ENCODE measurements around the gene ARHGAP26.
"Not testable (repeated sequence)": the region's sequence is repeated elsewhere in the genome, so short reads cannot be mapped to it uniquely, and the experiment has no call there.

The ARHGAP26 gene

DNA sequence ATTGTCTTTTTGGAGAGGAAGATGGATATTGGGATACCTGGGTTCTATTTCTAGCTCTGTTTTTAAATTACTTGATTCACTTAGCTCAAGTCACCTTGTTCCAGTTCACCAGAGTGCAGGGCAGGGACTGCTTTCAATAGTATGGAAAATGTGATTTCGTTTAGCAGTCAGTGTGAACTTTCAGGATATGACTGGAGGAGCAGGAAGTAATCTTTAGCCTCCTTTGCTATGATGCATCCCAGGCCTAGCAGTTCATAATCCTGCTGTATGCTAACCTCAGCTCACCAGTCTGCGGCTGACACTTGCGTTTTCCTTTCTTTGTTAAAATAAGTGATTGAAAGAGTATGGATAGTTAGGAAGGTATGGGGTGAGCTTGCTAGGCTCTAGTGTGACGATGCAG lies 169.7 kb downstream of the ARHGAP26 start:
- peak; percentile 48 for DNase-seq

DNA sequence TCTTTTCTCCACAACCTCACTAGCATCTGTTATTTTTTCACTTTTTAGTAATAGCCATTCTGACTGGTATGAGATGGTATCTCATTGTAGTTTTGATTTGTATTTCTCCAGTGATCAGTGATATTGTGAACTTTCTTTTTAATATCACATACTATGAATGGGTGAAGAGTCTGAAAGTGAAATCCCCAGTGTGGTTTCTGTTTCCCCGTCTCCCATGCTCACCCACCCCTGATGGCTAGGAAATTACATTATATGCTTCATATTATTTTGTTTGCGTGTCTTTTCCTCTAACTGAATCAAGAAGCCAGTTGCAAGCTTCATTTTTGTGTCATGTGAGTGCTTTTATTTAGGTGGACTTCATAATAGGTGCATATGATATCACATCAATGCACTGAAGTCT lies 171.1 kb downstream of the ARHGAP26 start:
- peak; percentile 82 for DNase-seq

DNA sequence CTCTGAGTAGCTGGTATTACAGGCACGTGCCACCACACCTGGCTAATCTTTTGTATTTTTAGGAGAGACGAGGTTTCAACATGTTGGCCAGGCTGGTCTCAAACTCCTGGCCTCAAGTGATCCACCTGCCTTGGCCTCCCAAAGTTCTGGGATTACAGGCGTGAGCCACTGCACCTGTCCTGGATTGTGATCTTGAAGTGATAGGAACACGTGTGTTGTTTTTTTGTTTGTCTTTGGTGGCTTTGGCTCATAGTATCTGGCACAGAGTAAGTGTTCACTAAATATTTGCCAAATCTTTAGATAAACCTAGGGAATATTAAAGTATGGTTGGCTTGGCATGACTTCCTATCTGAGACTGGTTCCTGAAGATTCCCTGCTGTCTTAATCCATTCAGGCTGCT lies 172.7 kb downstream of the ARHGAP26 start:
- DNase-seq, result no peak

DNA sequence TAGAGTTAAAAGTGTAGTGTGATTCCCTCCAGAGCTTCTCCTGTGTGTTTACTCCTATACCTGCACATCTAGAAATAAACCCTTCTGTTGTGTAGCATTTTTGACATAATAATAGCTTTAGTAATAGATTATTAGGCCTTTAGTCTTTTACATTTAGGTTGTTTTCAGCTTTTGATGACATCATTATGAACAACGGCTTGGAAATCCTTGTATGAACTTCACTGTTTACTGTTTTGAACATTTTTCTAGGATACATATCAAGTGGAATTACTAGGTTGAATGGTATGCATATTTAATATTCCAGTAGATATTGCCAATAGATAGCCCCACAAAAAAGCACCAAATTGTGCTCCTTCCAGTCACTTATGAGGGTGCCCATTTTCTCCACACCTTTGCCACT lies 174.0 kb downstream of the ARHGAP26 start:
- no peak for DNase-seq

DNA sequence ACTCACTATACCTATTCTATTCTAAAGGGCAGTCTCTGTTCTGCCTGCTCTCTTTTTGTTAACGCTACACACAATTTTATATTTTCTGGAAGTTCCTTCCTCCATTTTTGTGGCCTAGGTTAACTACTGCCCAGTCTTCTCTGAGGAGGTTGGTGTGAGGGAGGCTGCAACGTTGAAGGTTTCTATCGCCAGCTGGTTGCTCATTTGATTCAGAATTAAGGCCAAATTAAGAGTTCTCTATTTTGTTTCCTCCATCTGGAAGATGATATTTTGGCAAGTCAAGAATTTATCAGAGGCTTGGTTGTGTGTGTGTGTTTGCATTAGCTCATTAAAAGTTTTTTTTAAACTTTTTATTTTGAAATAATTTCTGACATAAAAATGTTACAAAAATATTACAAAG lies 175.1 kb downstream of the ARHGAP26 start:
- DNase-seq, result no peak

DNA sequence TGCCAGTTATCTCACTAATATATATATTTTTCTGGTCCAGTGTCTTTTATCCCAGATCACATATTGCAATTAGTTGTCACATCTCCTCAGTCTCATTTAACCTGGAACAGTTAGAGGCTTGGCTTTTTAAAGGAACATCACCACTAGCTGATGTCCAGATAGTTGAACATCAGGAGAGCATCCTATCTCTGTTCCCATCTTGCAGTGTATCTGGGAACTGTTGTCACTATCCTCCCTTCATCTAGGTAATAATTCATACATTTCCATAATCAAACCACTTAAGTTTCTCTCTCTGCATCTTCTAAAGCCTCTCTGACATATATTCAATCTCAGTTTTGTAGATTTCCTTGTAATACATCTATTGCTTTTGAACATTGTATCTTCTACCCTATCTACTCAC lies 175.7 kb downstream of the ARHGAP26 start:
- DNase-seq, result no peak

DNA sequence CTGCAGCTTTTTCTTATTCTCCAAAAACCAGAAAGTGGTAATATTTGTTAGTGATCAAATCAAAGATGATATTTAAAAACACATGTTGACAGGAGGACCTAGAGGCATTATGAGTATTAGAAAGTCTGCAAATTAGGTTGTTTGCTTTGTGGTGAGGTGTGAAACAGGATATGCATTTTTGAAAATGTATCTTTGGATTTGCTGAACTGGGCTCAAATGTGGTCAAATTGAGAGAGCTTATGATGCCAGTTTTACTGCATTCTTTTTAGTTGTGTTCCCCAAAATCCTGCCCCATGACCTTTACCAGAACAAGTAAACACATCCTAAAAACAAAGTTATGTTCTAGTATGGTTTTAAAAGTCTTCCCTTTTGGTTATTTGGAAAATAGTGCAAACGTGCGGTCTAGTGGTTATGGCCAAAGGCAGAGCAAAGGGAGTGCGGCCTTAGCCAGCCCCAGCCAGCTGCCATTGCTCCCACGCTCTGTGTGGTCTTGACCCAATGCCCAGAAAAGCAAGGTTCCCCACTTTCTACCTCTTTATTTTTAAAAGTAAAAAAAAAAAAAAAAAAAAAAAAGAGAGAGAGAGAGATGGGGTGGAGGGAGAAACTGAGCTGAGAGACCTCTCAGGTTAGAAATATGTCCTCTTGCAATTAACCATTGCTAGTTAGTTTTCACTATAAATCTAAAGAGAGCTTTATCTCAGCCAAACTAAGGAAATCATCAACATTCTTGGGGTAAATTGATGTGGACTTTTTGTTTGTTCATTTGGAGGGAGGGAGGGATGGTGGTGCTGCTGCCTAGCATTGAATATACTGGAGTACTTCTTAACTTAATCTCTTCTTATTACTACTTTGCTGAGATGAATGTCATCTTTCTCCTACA lies 176.6 kb downstream of the ARHGAP26 start:
- DNase-seq, result no peak

DNA sequence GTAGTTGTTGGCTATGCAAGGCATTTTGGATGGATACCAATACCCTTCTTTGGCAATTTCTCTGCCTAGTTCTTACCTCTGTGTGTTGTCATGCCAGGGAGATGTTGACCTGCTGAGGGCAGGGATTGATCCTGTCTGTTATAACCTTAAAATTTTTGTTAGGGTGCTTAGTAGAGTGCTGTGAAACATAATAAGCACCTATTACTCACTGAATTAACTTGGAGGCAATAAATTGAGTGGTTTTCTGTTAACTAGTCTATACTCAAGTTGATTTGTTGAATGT lies 177.2 kb downstream of the ARHGAP26 start:
- no peak for DNase-seq

DNA sequence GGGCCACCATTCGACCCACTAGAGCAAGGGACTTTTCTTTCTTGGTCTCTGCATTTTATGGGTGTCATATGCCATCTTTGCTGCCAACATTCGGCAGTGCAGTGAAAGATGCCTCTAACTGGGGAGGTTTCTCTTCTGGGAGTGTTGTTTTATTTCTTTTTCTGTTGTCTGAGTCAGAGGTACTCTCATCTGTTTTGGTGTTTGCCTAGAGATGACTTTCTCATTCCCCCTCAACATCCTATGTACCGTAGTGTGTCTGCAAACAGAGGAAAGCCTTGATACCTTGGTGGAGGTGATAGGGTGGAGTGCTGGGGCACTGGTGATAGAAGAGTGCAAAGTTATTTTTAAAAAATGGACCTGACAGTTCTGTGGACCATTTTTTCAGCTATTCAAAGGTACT lies 182.1 kb downstream of the ARHGAP26 start:
- no peak for DNase-seq

DNA sequence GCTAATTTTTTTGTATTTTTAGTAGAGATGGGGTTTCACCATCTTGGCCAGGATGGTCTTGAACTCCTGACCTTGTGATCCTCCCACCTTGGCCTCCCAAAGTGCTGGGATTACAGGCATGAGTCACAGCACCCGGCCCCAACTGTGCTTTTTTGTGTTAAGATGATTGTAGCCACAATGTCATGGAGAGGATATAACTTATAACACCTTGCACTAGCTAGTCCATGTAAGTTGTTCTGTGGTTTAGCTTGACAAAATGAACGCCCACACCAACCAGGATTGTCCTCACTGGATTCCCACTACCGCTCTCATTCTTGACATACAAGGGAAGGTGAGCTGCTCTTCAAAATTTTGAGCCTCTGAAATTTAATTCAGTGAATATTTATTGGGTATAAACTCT lies 182.7 kb downstream of the ARHGAP26 start:
- DNase-seq, result not testable (repeated sequence)

DNA sequence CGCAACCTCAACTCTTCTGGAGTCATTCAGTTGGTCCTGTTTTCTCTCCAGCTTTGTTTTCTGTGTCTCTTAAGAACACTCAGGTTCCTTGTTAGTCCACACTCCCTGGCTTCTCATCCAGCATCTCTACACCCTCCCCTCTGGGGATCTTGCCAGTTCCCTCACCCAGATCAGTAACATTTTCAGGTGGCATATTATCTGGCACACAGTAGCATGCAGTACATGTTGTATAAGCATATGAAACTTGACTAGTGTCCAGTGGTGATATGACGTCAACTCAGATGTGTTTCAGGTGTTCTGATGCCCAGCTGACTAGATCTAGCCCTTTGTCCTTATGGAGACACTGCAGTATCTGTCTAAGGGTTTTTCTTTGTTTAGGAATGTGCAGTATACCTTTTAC lies 184.3 kb downstream of the ARHGAP26 start:
- DNase-seq, result no peak

DNA sequence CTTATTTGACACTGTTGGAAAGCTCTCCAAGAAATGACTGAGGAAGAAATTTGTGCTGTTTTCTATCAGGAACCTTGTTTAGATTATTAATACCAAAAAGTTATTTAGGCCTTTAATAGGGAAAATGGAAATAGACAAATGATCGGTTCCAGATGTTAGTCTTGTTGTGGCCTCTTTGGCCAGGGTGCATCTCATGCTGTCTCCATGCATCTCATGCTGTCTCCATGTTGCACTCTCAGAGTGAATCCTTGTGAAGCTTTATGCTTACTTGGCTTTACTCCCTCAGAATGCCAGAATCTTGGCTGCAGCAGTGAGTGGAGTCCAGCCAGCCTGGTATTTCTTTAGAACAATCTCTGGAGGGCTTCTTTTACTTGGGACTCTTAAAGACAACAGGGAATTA lies 185.5 kb downstream of the ARHGAP26 start:
- no peak for DNase-seq

DNA sequence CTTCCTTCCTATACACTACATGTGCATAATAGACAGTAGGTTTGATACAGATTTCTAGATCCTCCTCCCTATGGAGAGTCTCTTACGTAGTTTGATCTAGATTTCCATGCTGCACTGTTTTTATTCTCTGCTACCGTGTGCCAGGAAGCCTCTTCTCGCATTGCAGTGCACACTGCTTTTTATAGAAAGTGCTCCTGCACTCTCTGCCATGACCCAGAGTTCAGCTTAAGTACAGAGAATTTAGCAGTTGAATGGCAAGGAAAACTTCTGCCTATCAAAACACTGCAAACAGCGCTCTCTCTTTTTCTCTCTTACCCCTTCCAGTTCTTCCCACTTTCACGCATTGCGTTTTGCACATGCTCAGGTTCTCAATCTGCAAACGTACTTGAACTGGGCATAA lies 187.4 kb downstream of the ARHGAP26 start:
- DNase-seq, result no peak

DNA sequence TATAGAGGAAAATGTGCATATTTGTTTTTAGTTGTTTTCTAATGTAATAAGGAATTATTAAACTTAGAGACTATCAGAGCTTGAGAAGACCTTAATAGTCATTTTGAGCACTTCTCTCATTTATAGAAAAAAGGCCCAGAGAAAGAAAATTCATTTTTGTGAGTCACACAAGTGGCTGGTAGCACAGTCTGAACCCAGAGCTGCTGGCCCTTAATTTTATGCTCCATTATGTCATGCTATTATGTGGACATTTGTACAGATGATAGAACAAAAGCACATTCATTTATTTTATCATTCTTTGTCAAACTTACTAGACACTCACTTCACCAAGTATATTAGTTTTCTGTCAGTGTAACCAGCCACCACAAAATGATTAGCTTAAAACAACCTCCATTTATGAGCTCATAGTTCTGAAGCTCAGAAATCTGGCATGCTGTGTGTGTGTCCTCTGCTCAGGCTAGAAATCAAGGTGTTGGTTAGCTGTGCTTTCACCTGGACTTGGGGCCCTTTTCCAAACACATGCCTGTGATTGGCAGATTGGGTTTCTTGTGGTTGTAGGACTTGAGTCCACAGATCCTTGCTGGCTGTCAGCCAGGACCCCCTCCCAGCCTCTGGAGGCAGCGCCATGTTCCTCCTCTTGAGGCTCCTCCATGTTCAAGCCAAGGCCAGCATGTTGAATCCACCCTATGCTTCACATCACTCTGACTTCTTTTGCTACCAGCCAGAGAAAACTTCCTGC lies 188.9 kb downstream of the ARHGAP26 start:
- DNase-seq, result peak; percentile 33

DNA sequence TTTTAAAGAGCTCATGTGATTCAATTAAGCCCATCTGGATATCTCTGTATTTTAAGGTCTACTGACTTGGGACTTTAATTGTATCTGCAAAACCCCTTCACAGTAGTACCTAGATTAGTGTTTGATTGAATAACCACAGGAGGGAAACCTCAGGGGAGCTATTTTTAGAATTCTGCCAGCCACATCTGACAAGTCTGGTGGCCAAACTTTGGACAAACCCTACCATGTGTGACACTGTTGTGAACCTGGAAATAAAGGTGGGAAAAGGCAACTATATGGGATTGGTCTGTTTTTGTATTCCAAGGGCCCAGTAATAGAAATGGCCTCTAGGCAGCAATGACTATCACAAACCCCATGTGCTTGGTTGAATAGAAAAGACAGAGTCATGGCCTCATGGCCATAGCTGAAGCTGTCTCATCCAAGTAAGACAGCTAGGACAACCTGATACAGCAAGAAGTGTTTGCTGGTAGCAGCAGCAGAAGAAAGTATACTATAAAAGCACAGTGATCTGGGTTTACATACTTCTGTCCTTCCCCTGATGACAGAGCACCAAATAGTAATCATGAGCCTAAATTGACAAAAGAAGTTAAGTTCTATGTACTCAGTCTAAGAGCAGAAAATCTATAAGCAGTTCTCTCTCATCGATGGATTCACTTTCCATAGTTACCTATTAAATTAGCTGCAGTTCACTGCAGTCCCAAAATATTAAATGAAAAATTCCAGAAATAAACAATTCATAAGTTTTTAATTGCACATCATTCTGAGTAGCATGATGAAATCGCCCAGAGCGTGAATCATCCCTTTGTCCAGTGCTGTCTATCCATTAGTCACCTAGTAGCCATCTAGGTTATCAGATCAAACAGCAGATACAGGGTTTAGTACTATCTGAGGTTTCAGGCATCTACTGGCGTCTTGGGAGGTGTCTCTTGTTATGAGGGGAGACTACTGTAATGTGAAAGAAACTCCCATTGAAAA lies 189.8 kb downstream of the ARHGAP26 start:
- DNase-seq, result peak; percentile 85

DNA sequence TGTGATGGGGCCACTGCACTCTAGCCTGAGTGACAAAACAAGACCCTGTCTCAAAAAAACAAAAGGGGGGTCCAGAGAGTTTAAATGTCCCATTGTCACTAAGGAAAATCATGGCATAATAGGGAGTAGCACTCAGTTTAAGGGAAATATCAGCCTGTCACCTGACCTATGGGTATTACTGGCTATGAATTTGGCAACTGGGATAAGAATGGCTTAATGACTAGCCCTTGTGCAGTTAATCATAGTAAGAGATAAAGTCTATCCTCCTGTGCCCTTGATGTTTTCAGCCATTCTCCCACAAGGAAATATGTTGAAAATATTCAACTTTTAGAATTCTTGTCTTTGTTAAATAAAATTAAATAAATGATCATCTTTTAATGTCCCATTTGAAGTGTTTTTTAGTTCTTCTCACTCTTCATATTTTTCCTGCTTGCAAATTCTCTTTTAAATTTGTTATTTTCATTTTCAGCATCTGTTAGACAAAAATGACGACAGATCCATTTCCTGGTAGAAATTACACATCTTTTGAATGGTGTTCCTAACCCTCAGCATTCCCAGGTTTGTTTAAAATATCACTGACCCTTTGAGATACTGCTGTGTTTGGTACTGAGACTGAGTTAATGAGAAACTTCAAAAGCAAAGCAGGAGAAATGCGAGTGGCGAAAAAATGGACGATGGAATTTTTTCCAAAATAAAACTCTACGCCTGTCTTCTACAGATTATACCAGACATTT lies 191.4 kb downstream of the ARHGAP26 start:
- DNase-seq, result no peak

DNA sequence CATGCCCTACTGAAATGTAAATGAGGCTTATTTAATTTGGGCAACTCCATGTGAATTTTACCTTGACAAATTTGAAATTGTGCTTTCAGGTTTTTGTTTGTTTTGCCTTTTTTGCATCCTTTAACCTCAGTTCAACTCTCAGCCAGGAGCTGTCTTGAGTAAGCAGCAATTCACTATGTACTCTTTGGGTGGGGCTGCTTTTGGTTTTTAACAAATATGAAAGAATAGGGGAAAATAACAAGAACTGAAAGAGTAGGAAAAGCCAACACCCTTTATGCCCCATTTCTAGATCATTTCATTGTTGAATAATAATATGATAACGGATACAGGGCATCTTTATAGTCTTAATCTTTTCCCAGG lies 192.0 kb downstream of the ARHGAP26 start:
- DNase-seq, result peak; percentile 70

DNA sequence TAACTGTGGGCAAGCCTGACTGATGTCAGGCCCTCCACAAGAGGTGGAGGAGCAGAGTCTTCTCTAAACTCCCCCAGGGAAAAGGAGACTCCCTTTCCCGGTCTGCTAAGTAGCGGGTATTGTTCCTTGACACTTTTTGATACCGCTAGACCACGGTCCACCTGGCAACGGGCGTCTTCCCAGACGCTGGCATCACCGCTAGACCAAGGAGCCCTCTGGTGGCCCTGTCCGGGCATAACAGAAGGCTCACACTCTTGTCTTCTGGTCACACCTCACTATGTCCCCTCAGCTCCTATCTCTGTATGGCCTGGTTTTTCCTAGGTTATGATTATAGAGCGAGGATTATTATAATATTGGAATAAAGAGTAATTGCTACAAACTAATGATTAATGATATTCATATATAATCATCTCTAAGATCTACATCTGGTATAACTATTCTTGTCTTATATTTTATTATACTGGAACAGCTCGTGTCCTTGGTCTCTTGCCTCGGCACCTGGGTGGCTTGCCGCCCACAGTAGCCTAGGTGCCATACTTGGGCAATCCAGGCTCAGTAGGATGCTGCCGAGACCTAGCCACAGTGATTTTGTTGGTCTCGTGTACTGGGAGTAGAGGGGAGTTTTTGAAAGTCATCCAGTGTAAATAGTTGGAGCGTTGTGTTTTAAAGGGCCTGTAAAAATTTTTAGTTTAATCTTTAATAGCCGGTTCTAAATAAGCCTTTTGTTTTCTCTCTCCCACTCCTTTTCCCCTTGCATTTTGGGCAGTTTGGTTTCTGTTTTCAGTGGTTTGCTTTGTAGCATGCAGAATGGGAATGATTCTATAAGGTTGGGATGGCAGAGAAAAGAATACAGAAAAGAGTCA lies 195.3 kb downstream of the ARHGAP26 start:
- DNase-seq, result not testable (repeated sequence)

DNA sequence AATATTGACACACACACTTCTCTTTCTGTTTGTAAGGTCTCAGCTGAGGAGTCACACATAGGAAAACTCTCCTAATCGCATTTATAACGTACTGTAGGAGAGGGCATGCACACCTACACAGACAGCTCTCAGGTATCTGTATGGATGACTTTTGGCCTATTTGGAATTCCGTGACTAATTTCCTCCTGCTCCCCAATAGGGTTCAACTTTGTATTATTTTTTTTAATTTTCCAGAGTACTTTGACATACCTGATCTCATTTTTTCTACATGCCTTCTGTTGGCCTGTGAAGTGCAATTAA lies 195.9 kb downstream of the ARHGAP26 start:
- no peak for DNase-seq

DNA sequence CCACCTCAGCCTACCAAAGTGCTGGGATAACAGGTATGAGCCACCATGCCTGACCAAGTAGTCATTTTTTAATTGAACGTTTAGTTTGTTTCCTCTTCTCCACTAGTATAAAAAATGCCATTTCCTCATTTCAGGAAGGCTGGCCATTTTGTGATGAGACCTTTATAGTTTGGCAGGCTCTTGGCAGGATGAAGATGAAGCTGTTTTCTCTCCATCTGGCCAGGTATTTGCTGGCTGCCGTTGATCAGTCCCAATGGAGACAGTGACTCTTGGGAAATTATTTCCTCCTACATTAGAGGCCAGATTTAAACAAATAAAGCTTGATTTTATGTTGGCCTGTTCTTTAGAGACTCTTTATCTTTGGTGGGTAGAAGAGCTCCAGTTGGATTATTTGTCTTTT lies 199.0 kb downstream of the ARHGAP26 start:
- no peak for DNase-seq

DNA sequence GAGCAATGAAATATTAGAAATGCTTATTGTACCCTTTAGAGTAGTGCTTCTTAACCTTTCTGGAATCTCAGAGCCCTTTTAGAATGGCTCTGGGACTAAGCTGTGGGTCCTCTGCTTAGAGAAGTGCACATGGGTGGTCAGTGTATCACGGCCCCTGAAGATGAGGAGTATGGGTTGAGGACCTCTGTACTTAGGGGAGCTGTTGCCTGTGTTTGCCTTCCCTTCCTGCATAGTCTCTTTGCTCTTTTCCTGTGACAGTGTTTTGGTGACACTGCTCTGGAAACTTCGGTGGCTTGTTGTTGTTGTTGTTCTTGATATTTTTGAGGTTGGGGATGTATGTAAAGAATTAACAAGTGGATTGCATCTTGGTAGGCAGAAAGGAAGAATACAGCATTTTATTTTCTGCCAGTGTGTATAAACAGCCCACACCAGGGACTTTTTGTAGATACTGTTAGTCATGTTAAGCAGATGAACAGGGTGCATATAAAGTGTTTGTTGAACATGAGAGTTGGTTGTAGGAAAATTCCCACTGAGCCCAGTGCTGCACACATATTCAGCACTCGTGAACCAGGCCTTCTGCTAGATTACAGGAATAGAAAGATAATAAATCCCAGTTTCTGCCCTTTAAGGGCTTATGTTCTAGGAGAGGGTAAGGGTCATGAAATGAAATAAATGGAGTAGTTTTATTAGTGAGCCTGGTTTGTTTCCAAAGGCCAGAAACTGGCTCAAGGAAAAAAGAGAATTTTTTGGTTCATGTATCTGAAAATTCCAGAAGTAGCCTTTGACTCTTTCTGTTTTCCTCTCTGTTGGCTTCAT lies 199.7 kb downstream of the ARHGAP26 start:
- DNase-seq, result no peak
